HepG2 (cell line): ENCODE data around the gene CPN1. TPM values are rescaled to one million over a fixed set of nuclear protein-coding genes. Genes with fewer than 3 reads are reported as not detected.

ENCODE experiments used
- CBX1 ChIP-seq: IDR thresholded peaks from one replicate; pipeline ENCODE4 v1.6.1; 2016; ENCODE audit warnings: antibody characterized with exemption, low read depth
- HOXD1 ChIP-seq: sonication (generic); formaldehyde crosslinking; IDR thresholded peaks from 2 replicates; pipeline ENCODE4 v1.5.0; 2020; ENCODE audit warnings: missing genetic modification reagents
- MBNL3 ChIP-seq: fragments of 250-450 bp; sonication (Bioruptor Pico); conservative IDR thresholded peaks from 2 replicates; pipeline ENCODE4 v1.8.0; 2022; ENCODE audit warnings: mild to moderate bottlenecking, inconsistent platforms
- NAIF1 ChIP-seq: sonication (generic); formaldehyde crosslinking; IDR thresholded peaks from 2 replicates; pipeline ENCODE4 v1.5.0; 2020; ENCODE audit warnings: mild to moderate bottlenecking, missing genetic modification reagents, borderline replicate concordance
- POLR2AphosphoS2 ChIP-seq: IDR thresholded peaks from 2 replicates; pipeline ENCODE4 v1.6.1; 2011; ENCODE audit warnings: low read depth, low read length, improper control_type of control experiment
- SOX5 ChIP-seq: IDR thresholded peaks from 2 replicates; pipeline ENCODE4 v1.6.1; 2016; ENCODE audit warnings: borderline replicate concordance
- ZBTB7B ChIP-seq: sonication (generic); formaldehyde crosslinking; IDR thresholded peaks from 2 replicates; pipeline ENCODE4 v1.4.0; 2020; ENCODE audit warnings: missing genetic modification reagents
- ZNF17 ChIP-seq: sonication (generic); formaldehyde crosslinking; IDR thresholded peaks from 2 replicates; pipeline ENCODE4 v1.5.0; 2020; ENCODE audit warnings: mild to moderate bottlenecking, missing genetic modification reagents
- ZNF713 ChIP-seq: sonication (generic); formaldehyde crosslinking; IDR thresholded peaks from 2 replicates; pipeline ENCODE4 v1.4.0; 2020; ENCODE audit warnings: mild to moderate bottlenecking, missing genetic modification reagents
- ZNF772 ChIP-seq: sonication (generic); formaldehyde crosslinking; IDR thresholded peaks from 2 replicates; pipeline ENCODE4 v1.5.0; 2020; ENCODE audit warnings: mild to moderate bottlenecking, missing genetic modification reagents
- polyA plus RNA-seq, 8 experiments: library from polyadenylated mRNA; depleted of rRNA in 3 of 8; stranded (reverse) in 7 of 8; unstranded in 1 of 8; fragments of >200 nt; fragmentation: Illumina TruSeq in 4 of 8; extraction: Trizol in 4 of 8; gene quantifications; 2 replicates each; pipeline versions ENCODE4 v1.2.1 to v1.2.3, GENCODE V29; 2011 to 2016; ENCODE audit warnings: low read depth in 4 of 8, missing spikeins in 1 of 8, mixed read lengths in 1 of 8; ENCODE audit not compliant: insufficient read depth in 1 of 8
- total RNA-seq, 5 experiments: library from RNA; depleted of rRNA; stranded (reverse); fragments of >200 nt; fragmentation: Illumina TruSeq; extraction: Trizol; gene quantifications; 2 replicates each; pipeline ENCODE4 v1.2.3, GENCODE V29; 2016; ENCODE audit warnings: low read depth in 1 of 5
- TF ChIP-seq, protein P1 (sequence below), 2 experiments: sonication (generic) in 1 of 2; formaldehyde crosslinking in 1 of 2; IDR thresholded peaks; 2 replicates each; pipeline versions ENCODE4 v1.4.0 to v1.6.1; 2018 to 2020; ENCODE audit warnings: missing genetic modification reagents in 2 of 2, borderline replicate concordance in 1 of 2, low read depth in 1 of 2, mild to moderate bottlenecking in 1 of 2, missing biosample characterization in 1 of 2
- TF ChIP-seq, protein P2 (sequence below): sonication (generic); formaldehyde crosslinking; IDR thresholded peaks from 2 replicates; pipeline ENCODE4 v1.8.0; 2022; ENCODE audit warnings: low read depth, missing genetic modification reagents
- TF ChIP-seq, protein P3 (sequence below): sonication (generic); formaldehyde crosslinking; IDR thresholded peaks from 2 replicates; pipeline ENCODE4 v1.9.0; 2021; ENCODE audit warnings: missing genetic modification reagents, borderline replicate concordance
- TF ChIP-seq, protein P4 (sequence below): sonication (generic); formaldehyde crosslinking; IDR thresholded peaks from 2 replicates; pipeline ENCODE4 v1.5.0; 2020; ENCODE audit warnings: missing genetic modification reagents
- TF ChIP-seq, protein P5 (sequence below): sonication (generic); formaldehyde crosslinking; IDR thresholded peaks from 2 replicates; pipeline ENCODE4 v1.5.0; 2020; ENCODE audit warnings: mild to moderate bottlenecking, missing genetic modification reagents, borderline replicate concordance

CPN1 gene
- total and polyA plus RNA-seq, 2 of the 13 experiments (the other 11 are each of a cell fraction or from before 2014, with no cell fraction given) = 17.3 to 35.1 TPM

DNA sequence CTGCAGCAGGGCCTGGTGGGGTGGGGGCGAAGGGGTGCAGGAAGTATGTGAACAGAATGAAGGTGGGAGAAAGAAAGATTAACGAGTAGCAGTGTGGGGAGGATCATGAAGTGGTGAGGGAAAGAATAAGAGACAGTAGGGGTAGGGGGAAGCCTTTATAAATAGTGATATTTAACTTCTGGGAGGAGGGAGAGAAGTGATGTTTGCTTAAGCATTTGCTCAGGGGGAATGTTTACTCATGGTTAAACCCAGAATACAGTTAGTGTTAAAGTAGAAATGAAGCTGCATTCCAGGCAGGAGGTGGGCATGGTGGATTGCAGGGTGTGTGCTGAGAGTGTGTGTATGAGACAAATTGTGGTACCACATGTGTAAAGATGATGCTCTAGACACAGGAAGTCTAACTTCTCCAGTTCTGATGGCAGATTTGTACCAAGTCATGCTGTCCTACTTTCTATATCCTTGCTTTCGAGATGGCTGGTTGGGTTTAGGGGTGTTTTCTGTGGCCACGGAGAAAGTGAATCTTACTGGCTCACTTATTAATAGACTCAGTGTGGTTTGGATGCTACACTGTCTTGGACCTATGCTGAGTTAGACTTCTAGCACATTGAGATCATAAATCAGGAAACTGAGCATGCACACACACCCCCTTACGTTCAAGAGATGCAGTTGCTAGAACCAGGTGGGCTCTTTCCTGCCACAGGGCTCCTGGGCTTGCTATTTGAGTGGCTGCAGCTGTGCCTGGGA, 61.4 kb downstream of the CPN1 start (continued):
- TF ChIP-seq, protein P1, sequence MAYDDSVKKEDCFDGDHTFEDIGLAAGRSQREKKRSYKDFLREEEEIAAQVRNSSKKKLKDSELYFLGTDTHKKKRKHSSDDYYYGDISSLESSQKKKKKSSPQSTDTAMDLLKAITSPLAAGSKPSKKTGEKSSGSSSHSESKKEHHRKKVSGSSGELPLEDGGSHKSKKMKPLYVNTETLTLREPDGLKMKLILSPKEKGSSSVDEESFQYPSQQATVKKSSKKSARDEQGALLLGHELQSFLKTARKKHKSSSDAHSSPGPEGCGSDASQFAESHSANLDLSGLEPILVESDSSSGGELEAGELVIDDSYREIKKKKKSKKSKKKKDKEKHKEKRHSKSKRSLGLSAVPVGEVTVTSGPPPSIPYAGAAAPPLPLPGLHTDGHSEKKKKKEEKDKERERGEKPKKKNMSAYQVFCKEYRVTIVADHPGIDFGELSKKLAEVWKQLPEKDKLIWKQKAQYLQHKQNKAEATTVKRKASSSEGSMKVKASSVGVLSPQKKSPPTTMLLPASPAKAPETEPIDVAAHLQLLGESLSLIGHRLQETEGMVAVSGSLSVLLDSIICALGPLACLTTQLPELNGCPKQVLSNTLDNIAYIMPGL (CRISPR knock-in tag; IDR thresholded peaks at IDR 0.05; ENCODE audit: borderline replicate concordance in 1 of 2, low read depth in 1 of 2) = peak in 1 of 2 experiments; percentile 31; a peak in 1 of 4 replicates
- TF ChIP-seq ZNF17 (CRISPR knock-in tag) (no peak), MBNL3 (CRISPR knock-in tag) (no peak), NAIF1 (CRISPR knock-in tag) (no peak), POLR2AphosphoS2 (no peak), ZBTB7B (CRISPR knock-in tag) (peak; percentile 53; the same call in 1 of the 2 replicates), ZNF772 (CRISPR knock-in tag) (0 out of 2 replicates have a peak, but pooled peaks have one; percentile 61), CBX1 (no peak), ZNF713 (CRISPR knock-in tag) (0 out of 2 replicates have a peak, but pooled peaks have one; percentile 27), HOXD1 (CRISPR knock-in tag) (no peak), SOX5 (CRISPR knock-in tag) (peak; percentile 69; the same call in 1 of the 2 replicates)
- TF ChIP-seq, protein P2, sequence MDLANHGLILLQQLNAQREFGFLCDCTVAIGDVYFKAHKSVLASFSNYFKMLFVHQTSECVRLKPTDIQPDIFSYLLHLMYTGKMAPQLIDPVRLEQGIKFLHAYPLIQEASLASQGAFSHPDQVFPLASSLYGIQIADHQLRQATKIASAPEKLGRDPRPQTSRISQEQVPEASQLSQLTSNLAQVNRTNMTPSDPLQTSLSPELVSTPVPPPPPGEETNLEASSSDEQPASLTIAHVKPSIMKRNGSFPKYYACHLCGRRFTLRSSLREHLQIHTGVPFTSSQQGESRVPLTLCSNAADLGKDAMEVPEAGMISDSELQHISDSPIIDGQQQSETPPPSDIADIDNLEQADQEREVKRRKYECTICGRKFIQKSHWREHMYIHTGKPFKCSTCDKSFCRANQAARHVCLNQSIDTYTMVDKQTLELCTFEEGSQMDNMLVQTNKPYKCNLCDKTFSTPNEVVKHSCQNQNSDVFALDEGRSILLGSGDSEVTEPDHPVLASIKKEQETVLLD (CRISPR knock-in tag) = no peak
- TF ChIP-seq, protein P3, sequence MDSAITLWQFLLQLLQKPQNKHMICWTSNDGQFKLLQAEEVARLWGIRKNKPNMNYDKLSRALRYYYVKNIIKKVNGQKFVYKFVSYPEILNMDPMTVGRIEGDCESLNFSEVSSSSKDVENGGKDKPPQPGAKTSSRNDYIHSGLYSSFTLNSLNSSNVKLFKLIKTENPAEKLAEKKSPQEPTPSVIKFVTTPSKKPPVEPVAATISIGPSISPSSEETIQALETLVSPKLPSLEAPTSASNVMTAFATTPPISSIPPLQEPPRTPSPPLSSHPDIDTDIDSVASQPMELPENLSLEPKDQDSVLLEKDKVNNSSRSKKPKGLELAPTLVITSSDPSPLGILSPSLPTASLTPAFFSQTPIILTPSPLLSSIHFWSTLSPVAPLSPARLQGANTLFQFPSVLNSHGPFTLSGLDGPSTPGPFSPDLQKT (CRISPR knock-in tag) = no peak
- TF ChIP-seq, protein P4, sequence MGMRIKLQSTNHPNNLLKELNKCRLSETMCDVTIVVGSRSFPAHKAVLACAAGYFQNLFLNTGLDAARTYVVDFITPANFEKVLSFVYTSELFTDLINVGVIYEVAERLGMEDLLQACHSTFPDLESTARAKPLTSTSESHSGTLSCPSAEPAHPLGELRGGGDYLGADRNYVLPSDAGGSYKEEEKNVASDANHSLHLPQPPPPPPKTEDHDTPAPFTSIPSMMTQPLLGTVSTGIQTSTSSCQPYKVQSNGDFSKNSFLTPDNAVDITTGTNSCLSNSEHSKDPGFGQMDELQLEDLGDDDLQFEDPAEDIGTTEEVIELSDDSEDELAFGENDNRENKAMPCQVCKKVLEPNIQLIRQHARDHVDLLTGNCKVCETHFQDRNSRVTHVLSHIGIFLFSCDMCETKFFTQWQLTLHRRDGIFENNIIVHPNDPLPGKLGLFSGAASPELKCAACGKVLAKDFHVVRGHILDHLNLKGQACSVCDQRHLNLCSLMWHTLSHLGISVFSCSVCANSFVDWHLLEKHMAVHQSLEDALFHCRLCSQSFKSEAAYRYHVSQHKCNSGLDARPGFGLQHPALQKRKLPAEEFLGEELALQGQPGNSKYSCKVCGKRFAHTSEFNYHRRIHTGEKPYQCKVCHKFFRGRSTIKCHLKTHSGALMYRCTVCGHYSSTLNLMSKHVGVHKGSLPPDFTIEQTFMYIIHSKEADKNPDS (CRISPR knock-in tag) = no peak
- TF ChIP-seq, protein P5, sequence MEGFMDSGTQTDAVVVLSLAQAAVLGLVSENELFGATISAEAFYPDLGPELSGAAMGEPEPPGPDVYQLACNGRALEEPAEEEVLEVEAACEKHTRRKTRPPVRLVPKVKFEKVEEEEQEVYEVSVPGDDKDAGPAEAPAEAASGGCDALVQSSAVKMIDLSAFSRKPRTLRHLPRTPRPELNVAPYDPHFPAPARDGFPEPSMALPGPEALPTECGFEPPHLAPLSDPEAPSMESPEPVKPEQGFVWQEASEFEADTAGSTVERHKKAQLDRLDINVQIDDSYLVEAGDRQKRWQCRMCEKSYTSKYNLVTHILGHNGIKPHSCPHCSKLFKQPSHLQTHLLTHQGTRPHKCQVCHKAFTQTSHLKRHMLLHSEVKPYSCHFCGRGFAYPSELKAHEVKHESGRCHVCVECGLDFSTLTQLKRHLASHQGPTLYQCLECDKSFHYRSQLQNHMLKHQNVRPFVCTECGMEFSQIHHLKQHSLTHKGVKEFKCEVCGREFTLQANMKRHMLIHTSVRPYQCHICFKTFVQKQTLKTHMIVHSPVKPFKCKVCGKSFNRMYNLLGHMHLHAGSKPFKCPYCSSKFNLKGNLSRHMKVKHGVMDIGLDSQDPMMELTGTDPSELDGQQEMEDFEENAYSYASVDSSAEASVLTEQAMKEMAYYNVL (CRISPR knock-in tag) = 0 out of 2 replicates have a peak, but pooled peaks have one; percentile 31
